GM19193 (cell line): ENCODE results near the gene ABR.

Experiments used
- POLR2A ChIP-seq: IDR thresholded peaks from 4 replicates; pipeline ENCODE4 v1.6.1; 2011; ENCODE audit not compliant: insufficient read depth, insufficient read length; ENCODE audit errors: extremely low read depth

ABR gene

GRCh38 chr17:1108478-1108764 is 71.4 kb downstream of the ABR start:
- no peak for TF ChIP-seq POLR2A

- TF ChIP-seq POLR2A = no peak
These were observed 71.9 kb downstream of the ABR start for GRCh38 chr17:1107777-1108477.

GRCh38 chr17:1107083-1107776 is 72.6 kb downstream of the ABR start:
- TF ChIP-seq POLR2A = no peak

- TF ChIP-seq POLR2A = no peak
These were observed 75.6 kb downstream of the ABR start for GRCh38 chr17:1104222-1104621.

GRCh38 chr17:1100382-1100781 is 79.4 kb downstream of the ABR start:
- no peak for TF ChIP-seq POLR2A

- TF ChIP-seq POLR2A = no peak
These were observed 80.5 kb downstream of the ABR start for GRCh38 chr17:1099242-1099641.

GRCh38 chr17:1096215-1096614 is 83.6 kb downstream of the ABR start:
- no peak for TF ChIP-seq POLR2A

GRCh38 chr17:1095853-1096173 is 84.0 kb downstream of the ABR start:
- TF ChIP-seq POLR2A = no peak

- TF ChIP-seq POLR2A = no peak
These were observed 84.5 kb downstream of the ABR start for GRCh38 chr17:1095090-1095852.

GRCh38 chr17:1094591-1094990 is 85.2 kb downstream of the ABR start:
- TF ChIP-seq POLR2A = no peak

GRCh38 chr17:1091900-1092299 is 87.9 kb downstream of the ABR start:
- no peak for TF ChIP-seq POLR2A

GRCh38 chr17:1091190-1091534 is 88.6 kb downstream of the ABR start:
- no peak for TF ChIP-seq POLR2A

GRCh38 chr17:1090465-1091189 is 89.2 kb downstream of the ABR start:
- TF ChIP-seq POLR2A = no peak

GRCh38 chr17:1089915-1090314 is 89.9 kb downstream of the ABR start:
- TF ChIP-seq POLR2A = no peak
